GM21529 (cell line): ENCODE measurements around the gene RPS8.
"Not testable (repeated sequence)": the region's sequence is repeated elsewhere in the genome, so short reads cannot be mapped to it uniquely, and the experiment has no call there.

Experiments used
- ATAC-seq: cut with Tn5 transposase; IDR thresholded peaks from one replicate; pipeline ENCODE4 v1.9.1; 2021; ENCODE audit not compliant: unreplicated experiment

The RPS8 gene

GRCh38 chr1:44802306-44803061 lies 27.1 kb downstream of the RPS8 start:
- ATAC-seq, result no peak

- ATAC-seq, result no peak
Observed at GRCh38 chr1:44803062-44803311, 27.6 kb downstream of the RPS8 start.

- ATAC-seq, result no peak
Observed at GRCh38 chr1:44803312-44804095, 28.2 kb downstream of the RPS8 start.

- ATAC-seq, result no peak
Observed at GRCh38 chr1:44805311-44806024, 30.1 kb downstream of the RPS8 start.

GRCh38 chr1:44806025-44806703 lies 30.8 kb downstream of the RPS8 start:
- ATAC-seq, result no peak

- no peak for ATAC-seq
Observed at GRCh38 chr1:44806704-44807363, 31.5 kb downstream of the RPS8 start, which contains the start of gene DYNLT4. Gene DYNLT4 (minus strand): TSS chr1:44807351. CDS start chr1:44806668, 683 bp downstream.

- peak; percentile 34 for ATAC-seq
Observed at GRCh38 chr1:44807364-44808062, 32.2 kb downstream of the RPS8 start.

- ATAC-seq, result peak; percentile 28
Observed at GRCh38 chr1:44808063-44808937, 33.0 kb downstream of the RPS8 start, which contains the start of gene BTBD19. Gene BTBD19 (plus strand): TSS chr1:44808523. CDS start chr1:44808821, 298 bp downstream.

GRCh38 chr1:44808938-44809917 lies 33.9 kb downstream of the RPS8 start:
- ATAC-seq, result peak; percentile 60

GRCh38 chr1:44810101-44810761 lies 34.9 kb downstream of the RPS8 start:
- no peak for ATAC-seq

GRCh38 chr1:44810762-44811105 lies 35.4 kb downstream of the RPS8 start:
- ATAC-seq, result not testable (repeated sequence)

- ATAC-seq, result no peak
Observed at GRCh38 chr1:44811234-44811633, 35.9 kb downstream of the RPS8 start.

- ATAC-seq, result no peak
Observed at GRCh38 chr1:44812822-44813543, 37.6 kb downstream of the RPS8 start.

- ATAC-seq, result not testable (repeated sequence)
Observed at GRCh38 chr1:44815926-44816325, 40.6 kb downstream of the RPS8 start.

GRCh38 chr1:44817307-44817706 lies 42.0 kb downstream of the RPS8 start:
- no peak for ATAC-seq

- ATAC-seq, result no peak
Observed at GRCh38 chr1:44817771-44818495, 42.6 kb downstream of the RPS8 start.
